ENCODE measurements around the gene UBE4A.
A peak's percentile ranks its signal among the peaks of the same experiment; 100 is the strongest.

The UBE4A gene

DNA sequence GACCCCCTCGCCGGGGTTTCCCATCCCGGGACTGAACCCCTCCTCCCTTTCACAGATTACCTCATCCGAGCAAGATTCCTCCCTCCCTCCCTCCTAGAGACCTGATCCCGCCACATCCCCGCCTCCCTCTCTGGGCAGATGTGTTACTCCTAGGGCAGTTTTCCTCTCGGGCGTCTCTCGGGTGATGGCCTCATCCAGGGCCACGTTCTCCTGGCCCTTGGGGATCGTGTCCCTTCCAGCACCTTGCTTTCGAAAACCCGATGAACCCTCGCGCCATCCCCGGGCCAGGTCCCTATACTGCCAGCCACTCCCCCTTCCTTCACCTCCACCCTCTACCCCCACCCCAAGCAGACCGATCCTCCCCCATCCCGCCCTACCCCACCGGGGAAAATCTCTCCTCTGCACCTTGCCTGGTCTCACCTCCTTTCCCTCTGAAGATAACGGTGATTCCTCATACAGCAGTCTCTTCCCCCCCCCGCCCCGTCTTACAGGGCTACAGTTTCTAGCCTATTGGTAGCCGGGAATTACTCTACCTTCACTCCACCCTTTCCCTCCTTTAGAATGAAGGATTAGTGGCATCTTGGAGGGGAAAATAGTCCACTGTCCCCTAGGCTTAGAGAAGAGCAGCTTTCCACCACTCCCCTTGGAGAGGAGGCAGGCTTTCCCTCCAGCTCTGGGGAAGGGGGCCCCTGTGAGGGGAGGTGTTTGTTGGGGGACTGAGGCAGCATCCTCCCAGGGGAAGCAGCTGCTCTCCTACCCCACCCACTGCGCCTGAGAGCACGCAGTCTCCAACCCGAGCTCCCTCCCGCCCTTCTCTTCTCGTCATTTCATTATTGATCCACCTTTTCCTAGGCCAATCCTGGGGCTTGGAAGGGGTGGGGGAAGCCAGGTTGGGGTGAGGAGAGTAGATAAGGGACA lies 78.1 kb downstream of the UBE4A start:
- peak in 1 of 2 experiments; percentile 18 for DNase-seq (ENCODE audit: low read depth in 1 of 2, low spot score in 1 of 2)
- peak overlapping the region; percentile 96 for H3K4me3 ChIP-seq (replicated peaks; ENCODE audit: insufficient read depth, low read length)
- H3K27me3 ChIP-seq (ENCODE audit: insufficient read depth, poor library complexity, severe bottlenecking) = no peaks in the 10 kb centered on the region
- TF ChIP-seq POLR2AphosphoS5 (IDR thresholded peaks at IDR 0.05; ENCODE audit: low read depth) (no peak), GABPA (IDR thresholded peaks at IDR 0.05; ENCODE audit: low read depth) (no peak), SPI1 (IDR thresholded peaks at IDR 0.05; ENCODE audit: borderline replicate concordance, low read depth) (no peak)
- TF ChIP-seq, protein P1, sequence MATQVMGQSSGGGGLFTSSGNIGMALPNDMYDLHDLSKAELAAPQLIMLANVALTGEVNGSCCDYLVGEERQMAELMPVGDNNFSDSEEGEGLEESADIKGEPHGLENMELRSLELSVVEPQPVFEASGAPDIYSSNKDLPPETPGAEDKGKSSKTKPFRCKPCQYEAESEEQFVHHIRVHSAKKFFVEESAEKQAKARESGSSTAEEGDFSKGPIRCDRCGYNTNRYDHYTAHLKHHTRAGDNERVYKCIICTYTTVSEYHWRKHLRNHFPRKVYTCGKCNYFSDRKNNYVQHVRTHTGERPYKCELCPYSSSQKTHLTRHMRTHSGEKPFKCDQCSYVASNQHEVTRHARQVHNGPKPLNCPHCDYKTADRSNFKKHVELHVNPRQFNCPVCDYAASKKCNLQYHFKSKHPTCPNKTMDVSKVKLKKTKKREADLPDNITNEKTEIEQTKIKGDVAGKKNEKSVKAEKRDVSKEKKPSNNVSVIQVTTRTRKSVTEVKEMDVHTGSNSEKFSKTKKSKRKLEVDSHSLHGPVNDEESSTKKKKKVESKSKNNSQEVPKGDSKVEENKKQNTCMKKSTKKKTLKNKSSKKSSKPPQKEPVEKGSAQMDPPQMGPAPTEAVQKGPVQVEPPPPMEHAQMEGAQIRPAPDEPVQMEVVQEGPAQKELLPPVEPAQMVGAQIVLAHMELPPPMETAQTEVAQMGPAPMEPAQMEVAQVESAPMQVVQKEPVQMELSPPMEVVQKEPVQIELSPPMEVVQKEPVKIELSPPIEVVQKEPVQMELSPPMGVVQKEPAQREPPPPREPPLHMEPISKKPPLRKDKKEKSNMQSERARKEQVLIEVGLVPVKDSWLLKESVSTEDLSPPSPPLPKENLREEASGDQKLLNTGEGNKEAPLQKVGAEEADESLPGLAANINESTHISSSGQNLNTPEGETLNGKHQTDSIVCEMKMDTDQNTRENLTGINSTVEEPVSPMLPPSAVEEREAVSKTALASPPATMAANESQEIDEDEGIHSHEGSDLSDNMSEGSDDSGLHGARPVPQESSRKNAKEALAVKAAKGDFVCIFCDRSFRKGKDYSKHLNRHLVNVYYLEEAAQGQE (IDR thresholded peaks at IDR 0.05; ENCODE audit: insufficient replicate concordance, low read depth) = no peak
- TF ChIP-seq, protein P2, sequence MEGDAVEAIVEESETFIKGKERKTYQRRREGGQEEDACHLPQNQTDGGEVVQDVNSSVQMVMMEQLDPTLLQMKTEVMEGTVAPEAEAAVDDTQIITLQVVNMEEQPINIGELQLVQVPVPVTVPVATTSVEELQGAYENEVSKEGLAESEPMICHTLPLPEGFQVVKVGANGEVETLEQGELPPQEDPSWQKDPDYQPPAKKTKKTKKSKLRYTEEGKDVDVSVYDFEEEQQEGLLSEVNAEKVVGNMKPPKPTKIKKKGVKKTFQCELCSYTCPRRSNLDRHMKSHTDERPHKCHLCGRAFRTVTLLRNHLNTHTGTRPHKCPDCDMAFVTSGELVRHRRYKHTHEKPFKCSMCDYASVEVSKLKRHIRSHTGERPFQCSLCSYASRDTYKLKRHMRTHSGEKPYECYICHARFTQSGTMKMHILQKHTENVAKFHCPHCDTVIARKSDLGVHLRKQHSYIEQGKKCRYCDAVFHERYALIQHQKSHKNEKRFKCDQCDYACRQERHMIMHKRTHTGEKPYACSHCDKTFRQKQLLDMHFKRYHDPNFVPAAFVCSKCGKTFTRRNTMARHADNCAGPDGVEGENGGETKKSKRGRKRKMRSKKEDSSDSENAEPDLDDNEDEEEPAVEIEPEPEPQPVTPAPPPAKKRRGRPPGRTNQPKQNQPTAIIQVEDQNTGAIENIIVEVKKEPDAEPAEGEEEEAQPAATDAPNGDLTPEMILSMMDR (IDR thresholded peaks at IDR 0.05; ENCODE audit: insufficient read depth, low read length) = no peak
- peak overlapping the region; percentile 74 for H3K27ac ChIP-seq (replicated peaks)

DNA sequence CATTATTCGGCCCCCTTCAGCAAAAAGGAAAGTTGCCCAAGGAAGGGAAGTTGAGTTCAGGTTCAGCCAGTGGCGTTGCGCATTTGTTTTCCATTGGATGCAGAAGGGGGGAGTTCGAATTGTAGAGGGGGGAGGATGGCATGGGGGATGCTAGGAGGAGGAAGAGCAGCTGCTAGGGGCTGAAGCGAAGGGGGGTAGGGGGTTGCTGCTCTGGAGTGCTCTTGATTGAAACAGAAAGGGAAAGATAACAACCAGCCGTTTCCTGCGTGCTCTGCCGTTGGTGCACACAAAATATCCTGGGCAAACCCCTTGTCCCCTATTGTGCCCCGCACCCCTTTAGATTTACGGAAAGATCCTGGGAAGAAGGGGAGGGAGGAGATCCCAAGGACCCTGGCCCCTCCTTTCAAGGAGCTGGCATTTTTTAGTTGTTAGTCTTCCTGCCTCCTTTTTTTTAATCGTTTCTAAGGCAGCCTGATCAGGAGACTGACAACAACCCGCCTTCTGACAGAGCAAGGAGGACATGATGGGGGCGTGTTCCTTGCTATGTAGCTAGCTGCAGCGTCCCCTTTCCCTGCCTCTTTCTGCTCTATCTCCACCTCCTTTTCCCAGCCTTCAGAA lies 79.0 kb downstream of the UBE4A start:
- Histone ChIP-seq H3K27ac (replicated peaks) (peak overlapping the region; percentile 37), H3K4me3 (replicated peaks; ENCODE audit: insufficient read depth, low read length) (peak overlapping the region; percentile 96), H3K27me3 (ENCODE audit: insufficient read depth, poor library complexity, severe bottlenecking) (no peaks in the 10 kb centered on the region)
- TF ChIP-seq SPI1 (IDR thresholded peaks at IDR 0.05; ENCODE audit: borderline replicate concordance, low read depth) = peak; percentile 29; the same call in 1 of the 2 replicates
- TF ChIP-seq, protein P1 (IDR thresholded peaks at IDR 0.05; ENCODE audit: insufficient replicate concordance, low read depth) = no peak
- peak in 1 of 2 experiments; percentile 39 for DNase-seq (ENCODE audit: low read depth in 1 of 2, low spot score in 1 of 2)

DNA sequence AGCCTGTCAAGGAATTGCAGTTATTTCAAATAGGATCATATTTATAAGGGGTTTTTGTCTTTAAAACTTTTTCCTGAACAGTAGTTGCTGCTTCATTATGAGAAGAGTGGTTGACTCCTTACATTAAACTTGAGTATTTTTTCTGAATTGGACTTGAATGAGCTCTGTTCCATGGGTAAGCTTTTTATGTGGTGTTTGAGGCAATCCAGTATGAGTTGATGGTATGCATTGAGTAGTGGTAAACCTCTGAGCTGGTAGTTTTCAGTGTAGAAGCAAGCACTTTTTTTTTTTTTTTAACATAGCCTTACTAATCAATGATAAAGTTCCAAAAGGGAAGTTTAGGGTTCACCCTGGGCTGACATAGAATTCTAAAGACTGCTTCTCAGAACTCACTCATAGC lies 80.2 kb downstream of the UBE4A start:
- Histone ChIP-seq H3K4me3 (replicated peaks; ENCODE audit: insufficient read depth, low read length) (no peak overlapping the region), H3K27me3 (ENCODE audit: insufficient read depth, poor library complexity, severe bottlenecking) (no peaks in the 10 kb centered on the region), H3K27ac (replicated peaks) (no peak overlapping the region)
- no peak for DNase-seq (ENCODE audit: low read depth in 1 of 2, low spot score in 1 of 2)
- TF ChIP-seq, protein P2 (IDR thresholded peaks at IDR 0.05; ENCODE audit: insufficient read depth, low read length) = no peak
- TF ChIP-seq POLR2AphosphoS5 (IDR thresholded peaks at IDR 0.05; ENCODE audit: low read depth) = no peak
- no peak for TF ChIP-seq SPI1 (IDR thresholded peaks at IDR 0.05; ENCODE audit: borderline replicate concordance, low read depth)
- TF ChIP-seq, protein P1 (IDR thresholded peaks at IDR 0.05; ENCODE audit: insufficient replicate concordance, low read depth) = no peak
- TF ChIP-seq GABPA (IDR thresholded peaks at IDR 0.05; ENCODE audit: low read depth) = no peak

All from HL-60 (cell line).